Central memory CD8-positive, alpha-beta T cell (primary cell): ENCODE data around the gene MBOAT2.
"Not testable (repeated sequence)": the region's sequence is repeated elsewhere in the genome, so short reads cannot be mapped to it uniquely, and the experiment has no call there.

Experiments
- ATAC-seq: fragments of 150-1000 bp; cut with Tn5 transposase; replicated peaks from 2 replicates; pipeline ENCODE4 v1.10.0; 2022; ENCODE audit warnings: mild to moderate bottlenecking, moderate FRiP score, moderate number of reproducible peaks; ENCODE audit not compliant: poor library complexity, severe bottlenecking; ENCODE audit errors: extremely low read depth
- DNase-seq, 2 donors: peaks; one replicate each; pipeline ENCODE4 v3.0.0; 2021; ENCODE audit warnings: low spot score in 2 of 2
- H3K27ac Mint-ChIP-seq: one replicate; pipeline ENCODE4 v1.8.0; 2022; ENCODE audit warnings: low read depth, mild to moderate bottlenecking, moderate library complexity, mixed read lengths
- H3K27me3 Mint-ChIP-seq: one replicate; pipeline ENCODE4 v1.8.0; 2022; ENCODE audit warnings: mixed read lengths
- H3K36me3 Mint-ChIP-seq: one replicate; pipeline ENCODE4 v1.8.0; 2022; ENCODE audit warnings: mild to moderate bottlenecking, moderate library complexity, mixed read lengths; ENCODE audit not compliant: insufficient read depth
- H3K4me1 Mint-ChIP-seq: one replicate; pipeline ENCODE4 v1.8.0; 2022; ENCODE audit warnings: mixed read lengths
- H3K4me3 Mint-ChIP-seq: one replicate; pipeline ENCODE4 v1.8.0; 2022; ENCODE audit warnings: mild to moderate bottlenecking, moderate library complexity, mixed read lengths
- H3K9me3 Mint-ChIP-seq: one replicate; pipeline ENCODE4 v1.8.0; 2022; ENCODE audit warnings: mixed read lengths

The MBOAT2 gene

GRCh38 chr2:8925411-8925810 is 78.1 kb downstream of the MBOAT2 start:
- H3K36me3 Mint-ChIP-seq = no peaks in the 10 kb centered on the region
- no peak for DNase-seq
- no peak overlapping the region for H3K27ac Mint-ChIP-seq
- ATAC-seq = no peak
- no peaks in the 10 kb centered on the region for H3K9me3 Mint-ChIP-seq
- H3K4me3 Mint-ChIP-seq = no peak overlapping the region
- no peaks in the 10 kb centered on the region for H3K4me1 Mint-ChIP-seq
- peaks cover 65% of the 10 kb centered on the region for H3K27me3 Mint-ChIP-seq

GRCh38 chr2:8923183-8923582 is 80.3 kb downstream of the MBOAT2 start:
- DNase-seq (no peak), ATAC-seq (no peak)
- no peaks in the 10 kb centered on the region for H3K9me3 Mint-ChIP-seq
- H3K27me3 Mint-ChIP-seq = peaks cover 43% of the 10 kb centered on the region
- no peaks in the 10 kb centered on the region for H3K4me1 Mint-ChIP-seq
- H3K36me3 Mint-ChIP-seq = no peaks in the 10 kb centered on the region
- no peak overlapping the region for H3K4me3 Mint-ChIP-seq
- no peak overlapping the region for H3K27ac Mint-ChIP-seq

DNA sequence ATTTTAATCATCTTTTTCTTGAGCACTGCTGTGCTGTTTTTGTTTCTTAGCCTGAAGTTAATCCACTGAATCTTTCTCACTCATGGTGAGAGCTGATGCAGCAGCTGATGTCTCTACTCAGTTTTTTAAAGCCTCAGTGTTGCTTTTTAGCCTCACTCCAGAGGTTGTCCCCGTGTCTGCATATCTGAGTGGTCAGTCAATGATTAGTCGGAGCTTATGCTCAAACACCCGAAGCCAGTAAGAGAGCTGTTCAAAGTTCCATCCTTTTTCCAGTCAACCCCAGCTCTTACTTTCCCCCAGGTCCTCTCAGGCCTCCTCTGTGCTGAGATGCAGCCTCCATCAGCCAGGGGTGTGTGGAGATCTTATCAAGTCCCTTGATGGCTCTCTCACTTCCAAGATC is 81.1 kb downstream of the MBOAT2 start:
- H3K4me1 Mint-ChIP-seq = no peaks in the 10 kb centered on the region
- DNase-seq (no peak), ATAC-seq (no peak)
- H3K27ac Mint-ChIP-seq = no peak overlapping the region
- H3K9me3 Mint-ChIP-seq = no peaks in the 10 kb centered on the region
- no peak overlapping the region for H3K4me3 Mint-ChIP-seq
- no peaks in the 10 kb centered on the region for H3K36me3 Mint-ChIP-seq
- peaks cover 35% of the 10 kb centered on the region for H3K27me3 Mint-ChIP-seq

GRCh38 chr2:8918412-8918811 is 85.1 kb downstream of the MBOAT2 start:
- DNase-seq (no peak), ATAC-seq (no peak)
- Mint-ChIP-seq H3K4me3 (no peak overlapping the region), H3K4me1 (no peaks in the 10 kb centered on the region), H3K9me3 (no peaks in the 10 kb centered on the region), H3K36me3 (no peaks in the 10 kb centered on the region), H3K27ac (no peak overlapping the region), H3K27me3 (peaks cover 15% of the 10 kb centered on the region)

DNA sequence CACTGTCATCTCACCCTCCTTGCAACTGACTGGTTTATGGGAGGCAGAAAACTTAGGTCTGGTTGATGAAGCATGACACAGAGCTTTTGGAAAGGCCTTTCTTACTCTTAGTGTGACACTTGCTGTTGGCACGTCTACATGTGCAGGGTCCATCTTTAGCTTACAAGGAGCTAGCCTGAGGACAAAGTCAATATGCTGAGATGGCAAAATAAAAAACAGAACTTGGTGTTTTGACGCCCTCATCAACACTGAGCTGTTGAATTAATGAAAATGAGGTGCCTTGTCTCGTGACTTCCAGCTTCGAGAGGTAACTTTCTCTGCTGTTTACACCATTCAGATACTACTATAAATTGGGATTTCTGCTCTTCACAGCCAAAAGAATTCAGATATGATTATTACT is 87.5 kb downstream of the MBOAT2 start:
- no peaks in the 10 kb centered on the region for H3K4me1 Mint-ChIP-seq
- DNase-seq = no peak
- H3K27ac Mint-ChIP-seq = no peak overlapping the region
- H3K9me3 Mint-ChIP-seq = no peaks in the 10 kb centered on the region
- no peak for ATAC-seq
- peaks cover 21% of the 10 kb centered on the region for H3K27me3 Mint-ChIP-seq
- no peaks in the 10 kb centered on the region for H3K36me3 Mint-ChIP-seq
- H3K4me3 Mint-ChIP-seq = no peak overlapping the region

- ATAC-seq, H3K4me1 Mint-ChIP-seq, H3K4me3 Mint-ChIP-seq, H3K27ac Mint-ChIP-seq, H3K9me3 Mint-ChIP-seq, H3K36me3 Mint-ChIP-seq, DNase-seq: not testable (repeated sequence)
- peaks cover 31% of the 10 kb centered on the region for H3K27me3 Mint-ChIP-seq
These were observed 89.7 kb downstream of the MBOAT2 start for GRCh38 chr2:8913767-8914166.

DNA sequence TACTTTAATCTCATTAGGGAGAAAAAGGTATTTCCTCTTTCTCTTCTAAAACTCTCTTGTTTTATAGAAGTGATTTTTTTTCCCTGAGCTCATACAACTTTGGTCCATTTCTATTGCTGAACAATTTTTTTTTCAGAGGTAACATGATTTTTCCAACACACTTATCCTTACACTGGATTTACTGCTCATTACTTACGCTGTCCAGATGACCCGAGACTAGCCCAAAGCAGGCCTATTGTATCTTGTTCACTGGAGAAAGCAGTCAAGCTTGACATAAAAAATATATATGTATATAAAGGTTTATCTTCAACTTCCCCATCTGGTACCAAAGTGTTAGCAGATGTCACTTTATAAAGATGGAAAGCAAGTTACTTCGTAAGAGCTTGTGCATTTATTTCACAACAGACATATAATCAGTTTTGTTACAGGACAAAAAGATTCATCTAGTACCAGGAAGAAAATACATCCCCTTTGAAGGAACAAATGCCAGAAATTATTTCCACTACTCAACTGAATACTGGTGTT is 95.7 kb downstream of the MBOAT2 start:
- Mint-ChIP-seq H3K4me3 (no peak overlapping the region), H3K9me3 (peaks cover under 1% of the 10 kb centered on the region)
- DNase-seq = no peak

DNA sequence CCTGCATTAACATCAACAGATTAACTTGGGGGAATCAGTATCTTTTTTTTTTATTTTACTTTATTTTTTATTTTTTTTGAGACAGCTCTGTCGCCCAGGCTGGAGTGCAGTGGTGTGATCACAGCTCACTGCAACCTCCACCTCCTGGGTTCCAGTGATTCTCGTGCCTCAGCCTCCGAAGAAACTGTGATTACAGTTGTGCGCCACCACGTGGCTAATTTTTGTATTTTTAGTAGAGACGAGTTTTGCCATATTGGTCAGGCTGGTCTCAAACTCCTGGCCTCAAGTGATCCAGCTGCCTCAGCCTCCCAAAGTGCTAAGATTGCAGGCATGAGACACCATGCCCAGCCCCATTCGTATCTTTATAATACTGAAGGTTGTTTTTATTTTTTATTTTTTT is 99.6 kb downstream of the MBOAT2 start:
- not testable (repeated sequence) for ATAC-seq, H3K4me3 Mint-ChIP-seq, H3K4me1 Mint-ChIP-seq, H3K36me3 Mint-ChIP-seq, H3K27ac Mint-ChIP-seq, H3K9me3 Mint-ChIP-seq, DNase-seq
- peaks cover 10% of the 10 kb centered on the region for H3K27me3 Mint-ChIP-seq

More for the DNA sequence above, 95.7 kb downstream of the MBOAT2 start:
- peaks cover 33% of the 10 kb centered on the region for H3K27me3 Mint-ChIP-seq
- H3K4me1 Mint-ChIP-seq = no peaks in the 10 kb centered on the region
- no peaks in the 10 kb centered on the region for H3K36me3 Mint-ChIP-seq
- H3K27ac Mint-ChIP-seq = no peak overlapping the region
- no peak for ATAC-seq

DNA sequence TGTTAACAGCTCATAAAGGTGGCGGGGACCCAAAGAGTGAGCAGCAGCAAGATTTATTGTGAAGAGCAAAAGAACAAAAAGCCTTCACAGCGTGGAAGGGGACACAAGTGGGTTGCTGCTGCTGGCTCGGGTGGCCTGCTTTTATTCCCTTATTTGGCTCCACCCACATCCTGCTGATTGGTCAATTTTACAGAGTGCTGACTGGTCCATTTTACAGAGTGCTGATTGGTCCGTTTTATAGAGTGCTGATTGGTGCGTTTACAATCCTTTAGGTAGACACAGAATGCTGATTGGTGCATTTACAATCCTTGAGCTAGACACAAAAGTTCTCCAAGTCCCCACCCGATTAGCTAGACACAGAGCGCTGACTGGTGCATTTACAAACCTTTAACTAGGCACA is 100.7 kb downstream of the MBOAT2 start:
- not testable (repeated sequence) for H3K4me3 Mint-ChIP-seq

DNA sequence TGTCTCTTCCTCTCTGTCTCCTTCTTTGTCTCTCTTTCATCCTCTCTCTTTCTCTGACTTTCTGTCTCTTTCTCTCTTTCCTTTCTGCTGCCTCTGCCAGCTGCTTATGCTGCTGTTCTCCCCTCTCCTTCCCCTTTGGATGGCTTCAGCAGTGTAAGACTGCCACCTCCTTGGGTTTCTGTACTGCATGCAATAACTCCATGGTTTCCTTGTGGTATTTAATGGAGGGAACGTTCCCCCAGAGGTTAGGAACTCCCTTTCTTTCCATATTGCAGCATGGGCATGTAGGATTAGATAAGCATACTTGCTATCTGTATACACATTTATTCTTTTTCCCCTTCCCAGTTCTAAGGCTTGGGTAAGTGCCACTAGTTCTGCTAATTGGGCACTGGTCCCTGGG is 106.3 kb downstream of the MBOAT2 start:
- H3K4me3 Mint-ChIP-seq, H3K27ac Mint-ChIP-seq, H3K36me3 Mint-ChIP-seq, DNase-seq, H3K9me3 Mint-ChIP-seq, H3K4me1 Mint-ChIP-seq, H3K27me3 Mint-ChIP-seq, ATAC-seq: not testable (repeated sequence)

More for the DNA sequence above, 100.7 kb downstream of the MBOAT2 start:
- H3K27ac Mint-ChIP-seq, H3K4me1 Mint-ChIP-seq, H3K36me3 Mint-ChIP-seq, DNase-seq, H3K27me3 Mint-ChIP-seq, H3K9me3 Mint-ChIP-seq, ATAC-seq: not testable (repeated sequence)

DNA sequence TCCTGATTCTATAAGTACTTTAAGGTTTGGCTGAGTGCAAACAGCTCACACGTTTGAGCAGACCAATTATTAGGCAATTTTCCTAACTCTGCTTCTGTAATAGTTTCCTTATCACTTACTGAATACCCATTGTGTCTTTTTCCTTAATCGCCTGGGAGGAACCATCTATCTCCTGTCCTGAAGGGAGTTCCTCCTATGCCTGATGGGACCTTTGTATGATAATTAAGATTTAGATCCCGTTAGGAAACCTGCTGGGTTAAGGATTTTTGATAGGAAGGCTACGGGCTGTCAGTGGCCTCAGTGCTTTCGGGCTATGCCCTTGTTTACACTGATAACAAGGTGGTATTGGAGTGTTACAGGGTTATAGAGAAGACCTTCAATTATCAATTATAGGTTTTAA is 106.8 kb downstream of the MBOAT2 start:
- H3K9me3 Mint-ChIP-seq, DNase-seq, H3K36me3 Mint-ChIP-seq, H3K27me3 Mint-ChIP-seq, ATAC-seq, H3K4me3 Mint-ChIP-seq, H3K27ac Mint-ChIP-seq, H3K4me1 Mint-ChIP-seq: not testable (repeated sequence)

GRCh38 chr2:8895087-8895912 is 108.2 kb downstream of the MBOAT2 start:
- not testable (repeated sequence) for H3K4me1 Mint-ChIP-seq, DNase-seq, H3K27ac Mint-ChIP-seq, H3K36me3 Mint-ChIP-seq, H3K9me3 Mint-ChIP-seq, ATAC-seq, H3K27me3 Mint-ChIP-seq, H3K4me3 Mint-ChIP-seq
